Ovary (tissue), 3 donors: ENCODE measurements around the gene ADAMTSL3.

Source experiments
- CTCF ChIP-seq, 3 donors: fragments of 450-650 bp in 2 of 3; fragments of 200-600 bp in 1 of 3; IDR thresholded peaks; one replicate each; pipeline versions ENCODE4 v1.5.1 to v1.8.0; 2016 to 2022; ENCODE audit warnings: antibody characterized with exemption in 3 of 3, mild to moderate bottlenecking in 1 of 3
- EP300 ChIP-seq: sonication (generic); formaldehyde crosslinking; IDR thresholded peaks from one replicate; pipeline ENCODE4 v1.6.1; 2017; ENCODE audit warnings: antibody characterized with exemption
- POLR2A ChIP-seq: fragments of 450-650 bp; IDR thresholded peaks from one replicate; pipeline ENCODE4 v1.6.1; 2017; ENCODE audit warnings: antibody characterized with exemption, mild to moderate bottlenecking, moderate library complexity
- donor health status: DM: no; HTN: no; CAD: no.

GRCh38 chr15:83626171-83626802 lies 27.6 kb upstream of the ADAMTSL3 start:
- no peak for TF ChIP-seq POLR2A
- no peak for TF ChIP-seq CTCF (IDR thresholded peaks at IDR 0.05)
- no peak for TF ChIP-seq EP300
